ENCODE measurements around the gene STAT2. TPM values are rescaled to one million over a fixed set of nuclear protein-coding genes. Genes with fewer than 3 reads are reported as not detected.

The STAT2 gene
- total and polyA plus RNA-seq, 2 of the 13 experiments (the other 11 are each of a cell fraction or from before 2014, with no cell fraction given): 43.5 to 84.6 TPM

- TF ChIP-seq ZHX1 (CRISPR knock-in tag; IDR thresholded peaks at IDR 0.05; ENCODE audit: low read depth) (no peak), NFE2L2 (IDR thresholded peaks at IDR 0.05; ENCODE audit: low read length) (no peak), SNRNP70 (IDR thresholded peaks at IDR 0.05; ENCODE audit: low read depth, low read length) (no peak), ZFP82 (CRISPR knock-in tag; IDR thresholded peaks at IDR 0.05; ENCODE audit: borderline replicate concordance) (no peak), KAT2B (IDR thresholded peaks at IDR 0.05; ENCODE audit: borderline replicate concordance, low read depth, low read length) (no peak), ZNF768 (CRISPR knock-in tag; IDR thresholded peaks at IDR 0.05) (no peak), CTCF (CRISPR knock-in tag; IDR thresholded peaks at IDR 0.05) (no peak), KIAA2018 (CRISPR knock-in tag; IDR thresholded peaks at IDR 0.05; ENCODE audit: borderline replicate concordance) (no peak), ZNF468 (CRISPR knock-in tag; IDR thresholded peaks at IDR 0.05) (no peak), KDM4B (CRISPR knock-in tag; IDR thresholded peaks at IDR 0.05) (no peak), SP4 (CRISPR knock-in tag; IDR thresholded peaks at IDR 0.05) (no peak), ZNF704 (CRISPR knock-in tag; IDR thresholded peaks at IDR 0.05; ENCODE audit: borderline replicate concordance) (no peak), CCDC6 (CRISPR knock-in tag; IDR thresholded peaks at IDR 0.05) (no peak), NR3C1 (CRISPR knock-in tag; IDR thresholded peaks at IDR 0.05) (no peak)
These were observed 2.5 kb upstream of the STAT2 start, which contains the start of gene APOF (continued) for GRCh38 chr12:56362130-56363059.
